Natural killer cell treated with Interleukin-12 subunit alpha and Interleukin-12 subunit beta and Interleukin-15 and Interleukin-18, amount 100 ng/mL, for 72 hours (primary cell): ENCODE measurements around the gene CDH5. TPM values are rescaled to one million over a fixed set of nuclear protein-coding genes. Genes with fewer than 3 reads are reported as not detected.

Experiments used
- ATAC-seq, 2 donors: fragments of 150-1000 bp; cut with Tn5 transposase in 1 of 2; sonication (Bioruptor Pico), chemical (Tn5 transposase) in 1 of 2; 2 replicates each; pipeline ENCODE4 v1.10.0; 2021
- DNase-seq: peaks from one replicate; pipeline ENCODE4 v3.0.0; 2022; ENCODE audit warnings: low spot score
- H3K27ac Mint-ChIP-seq, 2 donors: 1 replicate in 1 of 2; 2 replicates in 1 of 2; pipeline ENCODE4 v1.8.0; 2022; ENCODE audit warnings: mixed read lengths in 2 of 2, mild to moderate bottlenecking in 1 of 2, moderate library complexity in 1 of 2
- H3K27me3 Mint-ChIP-seq, 2 donors: 1 replicate in 1 of 2; 2 replicates in 1 of 2; pipeline ENCODE4 v1.8.0; 2022; ENCODE audit warnings: mixed read lengths in 2 of 2
- H3K36me3 Mint-ChIP-seq: one replicate; pipeline ENCODE4 v1.8.0; 2022; ENCODE audit warnings: mixed read lengths
- H3K4me1 Mint-ChIP-seq, 2 donors: 1 replicate in 1 of 2; 2 replicates in 1 of 2; pipeline ENCODE4 v1.8.0; 2022; ENCODE audit warnings: low read depth in 2 of 2, mixed read lengths in 2 of 2, mild to moderate bottlenecking in 1 of 2
- H3K4me3 Mint-ChIP-seq: one replicate; pipeline ENCODE4 v1.8.0; 2022; ENCODE audit warnings: mixed read lengths
- H3K9me3 Mint-ChIP-seq: 2 replicates; pipeline ENCODE4 v1.8.0; 2022; ENCODE audit warnings: mixed read lengths
- total RNA-seq, 2 donors: library from RNA; stranded (reverse); gene quantifications; one replicate each; pipeline ENCODE4 v1.2.3, GENCODE V29; 2022

The CDH5 gene
- total RNA-seq, 2 donors from 2014 or later, result not detected

DNA sequence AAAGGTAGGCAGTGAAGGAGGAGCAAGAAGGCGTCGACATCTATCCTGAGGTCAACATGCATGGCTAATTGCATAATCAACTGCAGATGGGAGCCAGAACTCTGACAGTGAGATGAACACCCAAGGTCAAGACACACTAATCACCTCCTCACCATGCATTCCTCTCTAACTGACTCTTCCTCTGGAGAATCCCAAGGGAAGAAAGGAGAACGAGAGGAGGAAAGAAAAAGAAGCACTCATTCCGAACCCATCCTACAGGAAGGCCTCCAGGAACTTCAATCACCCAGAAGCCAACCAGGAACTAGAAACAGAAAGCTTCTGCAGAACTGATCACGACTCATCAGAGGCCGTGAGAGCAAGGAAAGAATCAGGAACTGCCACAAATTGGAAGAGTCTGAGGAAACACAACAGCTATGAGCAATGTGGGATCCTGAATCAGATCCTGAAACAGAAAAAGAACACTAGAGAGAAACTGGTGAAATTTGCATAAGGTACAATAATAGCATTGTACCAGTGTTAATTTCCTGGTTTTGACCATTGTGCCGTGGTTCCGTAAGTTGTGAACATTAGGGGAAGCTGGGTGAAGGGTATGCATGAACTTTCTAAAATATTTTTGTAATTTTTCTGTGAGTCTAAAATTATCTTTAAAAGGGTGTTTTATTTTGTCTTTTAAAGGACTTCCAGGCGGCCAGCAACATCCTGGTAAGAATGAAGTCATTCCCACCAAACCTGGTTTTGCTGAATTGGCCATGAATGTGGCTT, 50.6 kb downstream of the CDH5 start:
- Mint-ChIP-seq H3K27me3 (peaks cover 0 to 4% of the 10 kb centered on the region in 2 donors), H3K9me3 (no peaks in the 10 kb centered on the region), H3K4me1 (peaks cover 0 to 3% of the 10 kb centered on the region in 2 donors), H3K36me3 (no peaks in the 10 kb centered on the region), H3K27ac (no peak overlapping the region), H3K4me3 (no peak overlapping the region)
- DNase-seq (no peak), ATAC-seq (no peak)

GRCh38 chr16:66418165-66418962, 51.9 kb downstream of the CDH5 start:
- Mint-ChIP-seq H3K9me3 (no peaks in the 10 kb centered on the region), H3K4me1 (peaks cover 0 to 5% of the 10 kb centered on the region in 2 donors), H3K27ac (no peak overlapping the region), H3K27me3 (peaks cover 7 to 8% of the 10 kb centered on the region in 2 donors), H3K4me3 (no peak overlapping the region), H3K36me3 (no peaks in the 10 kb centered on the region)
- ATAC-seq, result no peak
- DNase-seq, result no peak

- Mint-ChIP-seq H3K4me3 (no peak overlapping the region), H3K27ac (no peak overlapping the region), H3K4me1 (peaks cover 0 to 5% of the 10 kb centered on the region in 2 donors), H3K9me3 (no peaks in the 10 kb centered on the region), H3K36me3 (no peaks in the 10 kb centered on the region), H3K27me3 (peaks cover 15 to 16% of the 10 kb centered on the region in 2 donors)
- DNase-seq, result no peak
- ATAC-seq, result no peak
Observed at GRCh38 chr16:66419527-66419926, 53.0 kb downstream of the CDH5 start.

GRCh38 chr16:66420396-66420795, 53.9 kb downstream of the CDH5 start:
- Mint-ChIP-seq H3K4me3 (no peak overlapping the region), H3K36me3 (no peaks in the 10 kb centered on the region), H3K9me3 (no peaks in the 10 kb centered on the region), H3K4me1 (peaks cover 0 to 5% of the 10 kb centered on the region in 2 donors), H3K27me3 (peaks cover 22 to 24% of the 10 kb centered on the region in 2 donors), H3K27ac (no peak overlapping the region)
- no peak for ATAC-seq
- DNase-seq, result no peak

- H3K4me3 Mint-ChIP-seq, result no peak overlapping the region
- peaks cover 29 to 30% of the 10 kb centered on the region in 2 donors for H3K27me3 Mint-ChIP-seq
- no peaks in the 10 kb centered on the region for H3K36me3 Mint-ChIP-seq
- peaks cover 0 to 4% of the 10 kb centered on the region in 2 donors for H3K4me1 Mint-ChIP-seq
- no peak overlapping the region for H3K27ac Mint-ChIP-seq
- no peak for DNase-seq
- H3K9me3 Mint-ChIP-seq, result no peaks in the 10 kb centered on the region
- ATAC-seq, result no peak
Observed at GRCh38 chr16:66421891-66422290, 55.4 kb downstream of the CDH5 start.

GRCh38 chr16:66422366-66422765, 55.9 kb downstream of the CDH5 start:
- ATAC-seq (no peak), DNase-seq (no peak)
- Mint-ChIP-seq H3K4me1 (peaks cover 0 to 4% of the 10 kb centered on the region in 2 donors), H3K4me3 (no peak overlapping the region), H3K36me3 (no peaks in the 10 kb centered on the region), H3K27me3 (peaks cover 29 to 30% of the 10 kb centered on the region in 2 donors), H3K9me3 (no peaks in the 10 kb centered on the region), H3K27ac (no peak overlapping the region)

GRCh38 chr16:66423177-66423576, 56.7 kb downstream of the CDH5 start:
- Mint-ChIP-seq H3K4me3 (no peak overlapping the region), H3K36me3 (no peaks in the 10 kb centered on the region), H3K27me3 (peaks cover 29 to 30% of the 10 kb centered on the region in 2 donors), H3K27ac (no peak overlapping the region), H3K9me3 (no peaks in the 10 kb centered on the region), H3K4me1 (peaks cover 0 to 4% of the 10 kb centered on the region in 2 donors)
- DNase-seq (no peak), ATAC-seq (no peak)

GRCh38 chr16:66425651-66426050, 59.2 kb downstream of the CDH5 start:
- Mint-ChIP-seq H3K36me3 (no peaks in the 10 kb centered on the region), H3K27ac (no peak overlapping the region), H3K9me3 (no peaks in the 10 kb centered on the region), H3K4me3 (no peak overlapping the region), H3K27me3 (peaks cover 41 to 52% of the 10 kb centered on the region in 2 donors), H3K4me1 (peaks cover 0 to 9% of the 10 kb centered on the region in 2 donors)
- no peak for DNase-seq
- no peak for ATAC-seq

- Mint-ChIP-seq H3K9me3 (no peaks in the 10 kb centered on the region), H3K27me3 (peaks cover 42 to 58% of the 10 kb centered on the region in 2 donors), H3K36me3 (no peaks in the 10 kb centered on the region), H3K4me3 (no peak overlapping the region), H3K27ac (no peak overlapping the region), H3K4me1 (peaks cover 0 to 9% of the 10 kb centered on the region in 2 donors)
- no peak for DNase-seq
- no peak for ATAC-seq
Observed at GRCh38 chr16:66426112-66427035, 59.9 kb downstream of the CDH5 start.

DNA sequence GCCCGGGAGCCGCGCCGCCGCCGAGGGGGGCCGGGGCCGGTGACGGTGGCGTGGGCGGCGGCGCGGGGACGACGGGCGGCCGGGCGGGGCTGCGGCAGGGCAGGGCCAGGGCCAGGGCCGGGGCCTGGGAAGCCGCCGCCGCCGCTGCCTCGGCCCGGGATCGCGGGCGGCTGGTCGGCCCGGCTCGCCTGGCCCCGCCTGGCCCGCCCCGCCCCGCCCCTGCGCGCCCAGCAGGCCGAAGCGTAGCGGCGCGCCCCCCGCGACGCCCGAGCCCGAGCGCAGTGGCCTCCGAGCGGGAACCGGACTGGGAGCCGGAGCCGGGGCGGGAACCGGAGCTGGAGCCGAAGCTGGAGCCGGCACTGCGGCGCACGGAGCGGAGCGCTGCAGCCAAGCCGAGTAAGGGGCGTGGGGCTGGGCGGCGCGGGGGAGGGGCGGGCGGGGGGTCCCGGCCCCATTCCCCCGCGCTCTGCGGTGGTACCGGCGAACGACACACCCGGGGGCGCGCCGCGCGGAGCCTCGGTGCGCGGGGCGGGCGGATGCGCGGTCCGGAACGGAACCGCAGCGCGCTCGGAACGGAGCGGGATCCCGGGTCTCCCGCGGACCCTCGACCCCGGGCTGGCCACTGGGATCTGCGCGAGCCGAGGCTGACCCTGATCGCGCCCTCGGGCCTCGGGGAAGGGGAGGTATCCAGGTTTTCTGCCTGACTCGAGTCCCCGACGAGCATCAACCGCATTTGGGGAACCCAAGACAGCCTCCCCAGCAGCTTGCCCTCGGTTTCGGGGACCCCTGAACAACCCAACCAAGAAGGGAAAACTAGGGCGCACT, 60.8 kb downstream of the CDH5 start, which contains the start of gene BEAN1:
TSS of gene BEAN1 (plus strand) at position 260 of the 825 bp plus-strand sequence. CDS start 10,382 bp downstream, outside the sequence.
- peaks cover 0 to 9% of the 10 kb centered on the region in 2 donors for H3K4me1 Mint-ChIP-seq
- no peak within 1 kb of the TSS for H3K4me3 Mint-ChIP-seq
- H3K27me3 Mint-ChIP-seq, result peaks cover 45 to 67% of the 10 kb centered on the region in 2 donors
- no peaks in the 10 kb centered on the region for H3K9me3 Mint-ChIP-seq
- no peaks in the 10 kb centered on the region for H3K36me3 Mint-ChIP-seq
- no peak within 1 kb of the TSS for H3K27ac Mint-ChIP-seq
- ATAC-seq (peak in 1 of 2 donors; percentile 14), DNase-seq (no peak)

DNA sequence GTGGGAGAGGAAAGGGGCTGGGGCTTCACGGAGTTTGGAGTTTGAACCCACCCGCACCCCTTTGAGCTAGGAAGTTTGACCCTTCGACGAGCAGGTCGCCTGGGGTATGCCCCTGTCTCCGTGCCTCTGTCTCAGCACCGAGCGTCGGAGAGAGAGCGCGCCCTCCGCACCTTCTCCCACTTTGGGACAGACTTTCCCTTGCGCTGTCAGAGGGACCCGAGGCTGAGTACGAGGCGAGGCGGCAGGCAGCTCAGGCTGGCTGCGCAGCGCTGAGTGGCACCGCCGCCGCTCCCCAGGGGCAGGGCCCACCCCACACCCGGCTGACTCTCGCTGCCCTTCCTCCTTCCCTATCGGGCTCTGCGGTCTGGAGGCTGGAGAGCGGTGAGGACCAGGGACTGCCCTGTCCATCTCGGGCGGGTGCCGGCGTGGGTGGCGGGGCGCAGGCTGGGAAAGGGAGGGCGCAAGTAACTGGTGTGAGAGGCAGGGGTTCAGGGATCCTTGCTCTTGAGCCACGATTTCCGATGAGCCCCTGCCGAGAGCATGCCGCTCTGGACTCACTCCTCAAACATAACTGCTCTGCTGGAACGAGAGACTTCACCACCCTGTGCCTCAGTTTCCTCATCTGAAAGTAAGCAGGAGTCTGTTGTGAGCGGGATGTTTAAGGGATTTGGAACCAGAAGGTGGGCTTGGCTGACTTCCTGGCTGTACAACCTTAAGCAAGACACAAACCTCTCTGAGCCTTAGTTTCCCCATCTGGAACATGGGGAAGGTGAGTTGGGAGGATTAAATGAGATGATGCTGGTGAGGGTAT, 61.6 kb downstream of the CDH5 start:
- Mint-ChIP-seq H3K27me3 (peaks cover 46 to 71% of the 10 kb centered on the region in 2 donors), H3K4me1 (peaks cover 0 to 6% of the 10 kb centered on the region in 2 donors), H3K36me3 (no peaks in the 10 kb centered on the region), H3K4me3 (no peak overlapping the region), H3K27ac (no peak overlapping the region), H3K9me3 (no peaks in the 10 kb centered on the region)
- no peak for ATAC-seq
- DNase-seq, result no peak

- peaks cover 45 to 67% of the 10 kb centered on the region in 2 donors for H3K27me3 Mint-ChIP-seq
- H3K4me1 Mint-ChIP-seq, result peaks cover 0 to 6% of the 10 kb centered on the region in 2 donors
- no peaks in the 10 kb centered on the region for H3K9me3 Mint-ChIP-seq
- ATAC-seq (no peak), DNase-seq (no peak)
- no peak overlapping the region for H3K4me3 Mint-ChIP-seq
- H3K36me3 Mint-ChIP-seq, result no peaks in the 10 kb centered on the region
- H3K27ac Mint-ChIP-seq, result no peak overlapping the region
Observed at GRCh38 chr16:66428682-66429251, 62.3 kb downstream of the CDH5 start.
